GM18858 (cell line): ENCODE results near the gene OSBPL9.

Experiments
- ATAC-seq: cut with Tn5 transposase; IDR thresholded peaks from one replicate; pipeline ENCODE4 v1.9.1; 2021; ENCODE audit not compliant: unreplicated experiment

Gene OSBPL9

DNA sequence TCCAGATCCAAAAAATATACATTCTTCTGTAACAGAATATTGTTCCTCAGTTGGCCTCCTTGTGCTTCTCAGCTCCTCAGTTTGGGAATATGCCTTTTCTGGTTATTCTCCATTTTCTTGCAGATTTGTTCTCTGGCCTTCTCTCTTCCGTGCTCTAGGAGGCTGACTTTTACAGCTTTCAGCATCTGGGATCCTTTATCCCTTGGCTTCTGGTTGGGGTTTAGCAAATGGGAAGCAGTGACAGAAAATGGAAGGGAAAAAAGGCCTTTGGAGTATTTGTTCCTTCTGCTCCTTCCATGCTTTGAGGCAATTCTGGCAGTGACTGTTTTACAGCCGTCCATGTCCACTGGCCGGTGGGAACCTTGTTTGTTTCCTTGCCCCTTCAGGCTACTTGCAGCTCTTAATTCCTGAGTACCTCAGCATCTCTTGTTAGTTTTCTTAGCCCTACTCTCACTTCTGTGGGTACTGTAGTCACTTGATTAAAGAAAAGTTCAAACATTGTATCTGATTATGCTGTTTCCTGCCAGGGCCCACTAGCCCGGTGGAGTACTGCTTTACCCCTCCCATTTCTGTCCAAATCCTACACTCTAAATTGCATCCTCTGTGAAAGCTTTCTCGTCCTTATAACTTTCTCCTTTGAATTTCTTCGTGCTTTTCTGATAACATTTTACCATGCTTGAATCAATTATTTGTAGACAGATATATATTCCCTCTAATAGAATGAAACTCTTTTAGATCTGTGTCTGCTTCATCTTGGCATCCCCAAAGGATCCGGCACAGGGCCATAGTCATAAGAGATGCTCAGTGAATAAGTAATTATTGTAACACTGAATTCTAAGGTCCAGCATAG lies 118.2 kb downstream of the OSBPL9 start:
- ATAC-seq: no peak

DNA sequence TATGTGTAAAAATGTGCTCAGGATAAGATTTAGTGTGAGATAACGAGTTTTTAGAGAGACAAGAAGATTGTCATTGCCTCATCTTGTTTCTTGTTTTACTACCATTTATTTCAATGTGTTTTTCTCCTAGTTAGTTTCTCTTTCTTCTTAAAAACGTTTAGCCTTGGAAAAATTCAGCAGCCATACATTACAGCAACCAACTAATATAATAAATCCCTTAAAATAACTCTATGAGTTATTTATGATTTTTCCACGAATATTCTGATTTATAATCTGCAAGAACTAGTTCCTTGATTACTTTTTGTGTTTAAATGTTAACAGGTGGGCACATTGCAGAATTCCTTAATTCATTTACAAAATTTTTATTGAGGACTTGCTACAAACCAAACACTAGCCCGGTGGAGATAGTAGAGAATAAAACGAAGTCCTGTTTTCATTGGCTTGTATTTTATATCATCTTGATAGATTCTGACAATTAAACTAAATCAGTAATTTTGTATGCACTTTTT lies 118.9 kb downstream of the OSBPL9 start:
- no peak for ATAC-seq

DNA sequence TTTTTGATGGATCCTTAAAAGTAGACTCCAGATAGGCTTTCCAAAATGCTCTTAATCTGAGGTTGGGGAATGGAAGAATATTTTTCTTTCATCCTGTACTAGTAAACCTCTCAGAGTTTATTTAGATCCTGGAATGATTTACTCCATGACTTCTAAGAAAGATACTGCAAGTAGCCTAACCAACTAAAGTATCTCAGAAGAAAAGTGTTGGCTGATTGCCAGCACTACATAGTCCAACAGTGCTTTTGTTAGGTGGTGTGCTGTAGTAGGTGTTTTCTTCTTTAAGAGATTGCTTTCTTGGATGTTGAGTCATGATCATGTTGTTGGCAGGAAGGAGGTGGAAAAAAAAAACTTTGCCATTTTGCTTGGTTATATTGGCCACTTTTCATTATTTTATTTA lies 119.8 kb downstream of the OSBPL9 start:
- no peak for ATAC-seq

DNA sequence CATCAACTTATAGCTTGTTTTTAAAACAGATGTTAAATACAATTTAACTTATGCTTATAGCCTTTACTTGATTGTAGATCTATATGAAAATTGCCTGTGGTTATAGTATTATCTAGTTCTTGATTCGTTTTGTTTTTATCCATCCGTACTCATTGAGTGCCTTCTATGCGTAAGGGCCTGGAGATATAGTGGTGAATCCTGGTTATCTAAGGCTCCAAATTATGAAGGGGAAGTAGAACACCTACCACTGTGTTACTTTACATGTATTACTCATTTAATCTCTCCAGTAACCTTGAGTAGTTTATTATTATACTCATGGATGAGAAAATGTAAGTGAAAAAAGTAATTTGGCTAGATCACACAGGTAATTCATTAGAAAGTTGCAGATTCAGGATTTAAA lies 121.8 kb downstream of the OSBPL9 start:
- no peak for ATAC-seq

DNA sequence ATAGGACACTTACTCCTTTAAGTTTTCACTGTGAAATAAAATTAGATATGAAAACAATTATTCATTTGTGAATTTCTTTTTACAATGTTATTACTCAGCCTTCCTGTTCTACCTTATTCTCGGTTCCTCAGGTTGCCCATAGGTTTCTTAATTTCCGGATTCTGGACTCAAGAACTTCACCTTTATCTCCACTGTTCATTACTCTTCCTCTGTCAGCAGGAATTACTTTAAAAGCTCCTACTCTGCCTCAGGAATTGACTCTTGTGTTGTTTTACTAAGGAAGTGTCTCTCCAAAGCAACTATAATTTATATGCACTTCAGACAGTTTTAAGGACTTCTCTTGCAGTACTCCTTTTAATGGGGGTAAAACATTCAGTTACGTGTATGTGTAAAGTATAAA lies 123.8 kb downstream of the OSBPL9 start:
- ATAC-seq: peak; percentile 36

DNA sequence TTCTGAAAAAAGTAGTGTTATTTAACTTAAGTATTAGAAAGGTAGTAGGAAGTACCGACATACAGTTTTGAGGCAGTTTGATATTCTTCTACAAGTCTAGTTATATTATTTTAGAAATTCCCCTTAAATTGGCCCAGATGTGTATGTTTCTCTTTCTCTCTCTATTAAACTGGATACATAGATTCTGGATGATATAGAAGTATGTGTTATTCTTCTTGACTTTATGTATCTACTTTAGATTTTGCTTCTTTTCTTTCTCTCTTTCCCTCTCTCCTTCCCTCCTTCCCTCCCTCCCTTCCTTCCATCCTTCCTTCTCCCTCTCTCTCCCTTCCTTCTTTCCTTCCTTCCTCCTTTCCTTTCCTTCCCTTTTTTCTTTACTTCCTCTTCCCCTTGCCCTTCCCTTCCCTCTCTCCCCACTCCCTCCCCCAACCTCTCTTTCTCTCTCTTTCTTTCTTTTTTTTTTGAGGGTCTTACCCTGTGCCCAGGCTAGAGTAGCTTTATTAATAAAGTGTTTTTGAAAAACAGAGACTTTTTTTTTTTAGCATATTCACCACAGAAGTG lies 124.3 kb downstream of the OSBPL9 start:
- ATAC-seq: no peak

DNA sequence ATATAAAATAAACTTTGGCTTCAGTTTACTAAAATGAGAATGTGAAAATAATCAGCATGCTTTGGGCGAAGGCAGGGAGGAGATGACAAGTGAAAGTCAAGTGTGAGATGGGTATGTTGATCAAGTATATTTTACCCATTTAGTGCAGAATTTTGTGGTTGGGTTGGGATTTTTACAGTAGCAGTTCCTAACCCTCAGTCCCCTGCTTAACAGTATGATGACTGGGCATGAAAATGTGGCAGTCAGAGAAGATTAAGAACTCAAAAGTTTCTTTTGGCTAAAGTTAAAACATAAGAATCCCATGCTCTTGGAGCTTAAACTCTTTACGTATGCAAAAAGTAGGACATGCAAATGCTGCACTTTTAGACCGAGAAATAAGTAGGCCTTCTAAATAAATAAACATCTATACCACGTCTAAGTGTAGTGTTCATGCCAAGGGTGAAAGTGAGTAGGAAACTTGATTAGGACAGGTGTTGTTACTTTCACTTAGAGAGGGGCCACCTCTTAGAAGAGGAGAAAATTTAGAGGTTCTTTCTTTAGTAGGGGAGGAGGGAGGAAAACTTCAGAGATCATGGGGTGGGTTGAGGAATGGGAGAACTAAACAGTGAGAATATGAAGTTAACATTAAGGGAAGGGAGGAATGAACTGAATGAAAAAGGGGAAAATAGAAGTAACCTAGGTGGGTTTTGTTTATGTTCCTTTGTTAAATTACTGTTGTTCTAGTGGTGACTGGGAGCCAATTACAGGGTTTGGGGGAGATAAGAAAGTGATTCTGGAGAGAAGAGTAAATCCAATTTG lies 127.8 kb downstream of the OSBPL9 start:
- no peak for ATAC-seq

DNA sequence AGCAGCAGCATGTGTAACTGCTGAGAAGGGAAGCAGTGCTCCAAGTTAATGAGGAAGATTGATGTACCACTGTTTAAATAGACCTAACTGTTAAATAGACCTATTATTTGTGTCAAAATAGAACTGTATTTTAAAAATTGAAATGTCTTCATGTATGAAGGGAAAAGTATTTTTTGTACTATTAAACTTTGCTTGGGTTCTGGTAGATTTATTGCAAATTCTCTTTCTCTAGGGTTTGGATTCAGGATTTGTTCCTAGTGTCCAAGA lies 128.3 kb downstream of the OSBPL9 start:
- no peak for ATAC-seq

DNA sequence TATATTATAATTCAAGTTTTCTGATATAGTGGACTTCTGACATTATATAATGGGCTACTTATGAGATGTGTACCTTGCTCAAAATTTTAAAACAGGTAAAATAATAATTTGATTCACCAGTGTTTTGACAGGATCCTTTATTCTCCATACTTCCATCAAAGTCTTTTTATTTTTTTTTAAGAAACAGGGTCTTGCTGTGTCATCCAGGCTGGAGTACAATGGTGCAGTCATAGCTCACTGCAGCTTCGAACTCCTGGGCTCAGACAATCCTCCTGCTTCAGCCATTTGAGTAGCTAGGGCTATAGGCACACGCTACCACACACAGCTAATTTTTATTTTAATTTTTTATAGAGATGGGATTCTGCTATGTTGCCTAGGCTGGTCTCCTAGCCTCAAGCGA lies 132.3 kb downstream of the OSBPL9 start:
- no peak for ATAC-seq

DNA sequence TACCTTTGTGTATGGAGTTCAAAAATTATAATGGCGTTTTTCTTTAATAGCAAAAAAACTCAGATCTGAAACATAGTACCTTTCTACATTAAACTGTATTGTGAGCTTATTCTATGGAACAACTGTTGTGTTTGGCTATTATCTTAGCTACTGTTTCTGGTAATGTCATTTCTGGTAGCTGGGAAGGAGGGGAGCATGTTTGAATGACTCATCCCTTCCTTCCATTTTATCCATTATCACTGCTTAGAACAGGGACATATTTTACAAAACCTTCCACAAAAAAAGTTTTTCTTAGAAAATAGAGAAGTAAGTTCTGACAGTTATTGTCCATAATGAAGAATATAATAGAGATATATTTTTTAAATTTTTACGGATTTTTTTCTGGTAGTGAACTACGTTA lies 133.3 kb downstream of the OSBPL9 start:
- ATAC-seq: no peak

DNA sequence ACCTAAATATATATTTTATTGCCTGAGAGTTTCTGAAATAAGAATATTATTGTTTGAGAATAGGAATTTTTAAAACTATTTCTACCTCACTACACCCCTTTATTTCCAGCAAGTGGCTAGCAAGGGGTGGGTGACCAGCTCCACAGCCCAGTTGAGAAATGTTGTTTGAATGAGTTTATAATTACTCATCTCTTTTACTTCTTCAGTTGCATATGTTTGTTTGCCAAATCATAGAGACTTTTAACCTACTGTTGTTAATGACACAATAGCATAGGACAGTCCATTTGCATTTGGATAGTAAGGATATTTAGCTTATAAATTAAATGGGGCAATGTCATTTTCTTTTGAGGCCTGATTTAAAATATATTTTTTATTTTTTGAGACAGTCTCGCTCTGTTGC lies 133.8 kb downstream of the OSBPL9 start:
- ATAC-seq: no peak

DNA sequence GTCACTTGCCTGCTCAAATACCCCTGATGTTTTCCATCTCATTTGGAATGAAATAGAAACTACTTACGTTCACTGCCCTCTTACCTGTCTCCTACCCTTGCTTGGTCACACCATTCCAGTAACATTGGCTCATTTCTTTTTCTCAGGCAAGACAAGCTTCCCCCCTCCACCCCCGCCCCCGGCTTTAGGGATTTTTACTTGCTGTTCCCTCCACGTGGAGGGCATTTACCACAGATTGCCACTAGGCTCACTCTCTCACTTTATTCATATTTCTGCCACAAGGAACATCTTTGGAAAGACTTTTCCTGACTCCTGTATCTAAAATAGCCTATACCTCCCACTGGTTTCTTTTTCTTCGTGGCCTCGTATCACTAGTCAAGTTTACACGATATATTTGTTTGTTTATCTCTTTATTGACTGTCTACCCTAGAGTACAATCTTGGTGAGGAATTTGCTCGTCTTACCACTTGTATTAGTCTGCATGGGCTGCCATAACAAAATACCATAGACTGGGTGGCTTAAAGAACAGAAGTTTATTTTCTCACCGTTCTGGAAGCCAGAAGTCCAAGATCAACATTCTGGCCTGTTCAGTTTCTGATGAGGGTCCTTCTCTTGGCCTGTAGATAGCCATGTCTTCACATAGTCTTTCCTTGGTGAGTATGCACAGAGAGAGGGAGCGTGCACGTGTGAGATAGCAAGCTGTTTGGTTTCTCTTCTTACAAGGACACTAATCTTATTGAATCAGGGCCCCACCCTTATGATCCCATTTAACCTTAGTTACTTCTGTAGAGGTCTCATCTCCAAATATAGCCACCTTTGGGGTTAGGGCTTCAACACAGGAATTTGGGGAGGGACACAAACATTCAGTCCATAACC lies 135.4 kb downstream of the OSBPL9 start:
- no peak for ATAC-seq

DNA sequence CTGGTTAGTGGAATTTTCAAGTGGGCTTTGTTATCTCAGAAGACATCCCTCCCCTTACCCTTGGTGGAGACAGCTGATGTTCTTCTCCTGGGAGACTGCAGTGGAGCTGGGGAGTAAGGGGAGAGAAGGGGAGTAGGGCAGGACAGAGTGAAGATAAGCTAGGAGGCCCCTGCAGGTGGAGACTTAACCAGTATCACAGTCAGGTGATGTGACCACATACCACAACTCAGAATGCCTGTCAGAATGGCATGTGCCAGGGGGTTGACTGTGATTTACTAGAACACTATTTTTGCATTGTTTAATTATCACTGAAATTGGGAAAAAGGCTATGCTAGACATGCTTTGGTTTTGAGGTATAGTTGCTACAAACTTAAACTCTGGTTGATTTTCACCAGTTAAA lies 137.1 kb downstream of the OSBPL9 start:
- no peak for ATAC-seq

DNA sequence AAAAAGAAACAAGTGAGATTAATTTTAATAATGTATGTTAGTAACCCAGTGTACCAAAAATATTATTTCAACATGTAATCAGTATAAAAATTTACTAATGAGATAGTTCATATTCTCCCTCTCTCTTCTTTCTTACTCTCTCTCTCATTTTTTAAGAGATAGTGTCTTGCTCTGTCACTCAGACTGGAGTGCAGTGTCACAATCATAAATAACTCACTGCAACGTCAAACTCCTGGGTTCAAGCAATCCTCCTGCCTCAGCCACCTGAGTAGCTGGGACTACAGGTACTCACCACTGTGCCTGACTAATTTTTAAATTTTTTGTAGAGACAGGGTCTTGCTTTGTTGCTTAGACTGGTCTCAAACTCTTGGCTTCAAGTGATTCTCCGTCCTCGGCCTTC lies 137.8 kb downstream of the OSBPL9 start:
- no peak for ATAC-seq

DNA sequence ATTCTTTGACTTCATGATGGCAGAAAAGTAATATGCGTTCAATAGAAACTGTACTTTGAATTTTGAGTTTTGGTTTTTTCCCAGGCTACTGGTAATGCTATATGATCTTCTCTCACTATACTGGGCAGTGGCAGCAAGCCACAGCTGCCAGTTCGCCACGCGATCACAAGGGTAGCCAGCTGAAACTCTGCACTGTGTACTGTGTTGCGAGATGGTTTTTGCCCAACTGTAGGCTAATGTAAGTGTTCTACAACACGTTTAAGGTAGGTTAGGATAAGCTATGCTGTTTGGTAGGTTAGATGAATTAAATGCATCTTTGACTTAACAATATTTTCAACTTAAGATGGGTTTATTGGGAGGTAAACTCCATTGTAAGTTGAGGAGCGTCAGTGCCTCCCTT lies 138.5 kb downstream of the OSBPL9 start:
- ATAC-seq: no peak

DNA sequence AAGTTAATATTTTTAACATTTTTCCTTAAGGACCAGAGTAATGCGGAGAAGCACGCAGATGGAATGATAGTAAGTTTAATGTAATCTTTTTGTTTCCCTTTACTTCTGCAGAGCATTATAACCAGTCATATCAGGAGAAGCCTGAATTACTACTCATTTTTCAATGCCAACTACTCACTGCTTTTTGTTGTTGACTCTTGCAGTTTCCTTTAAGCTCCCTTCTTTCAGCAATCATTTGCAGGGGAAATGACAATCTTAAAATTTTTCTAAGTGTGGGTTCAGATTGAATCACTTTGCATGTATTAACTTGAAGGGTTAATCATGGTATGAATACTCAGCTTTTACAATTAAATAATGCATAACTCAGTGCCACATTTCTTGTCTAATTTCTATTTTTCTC lies 139.4 kb downstream of the OSBPL9 start:
- no peak for ATAC-seq

DNA sequence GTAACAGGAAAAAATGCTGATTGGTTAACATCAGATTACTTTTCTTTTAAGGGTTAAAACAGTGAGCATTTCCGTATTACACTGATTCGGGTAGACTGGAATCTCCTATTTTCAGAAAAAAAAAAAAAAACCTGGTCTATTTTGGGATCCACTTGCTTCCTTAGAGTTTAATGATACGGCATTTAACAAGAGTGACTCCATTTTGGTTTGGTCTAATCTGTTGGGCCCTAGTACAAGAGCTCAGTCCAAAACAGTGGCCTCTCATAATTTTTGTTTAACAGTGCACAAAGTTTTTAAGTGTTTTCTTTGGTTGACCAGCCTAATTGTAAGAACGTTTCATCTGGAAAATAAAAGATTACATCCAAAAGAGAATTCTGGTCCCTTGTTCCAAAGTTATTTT lies 141.4 kb downstream of the OSBPL9 start:
- no peak for ATAC-seq

DNA sequence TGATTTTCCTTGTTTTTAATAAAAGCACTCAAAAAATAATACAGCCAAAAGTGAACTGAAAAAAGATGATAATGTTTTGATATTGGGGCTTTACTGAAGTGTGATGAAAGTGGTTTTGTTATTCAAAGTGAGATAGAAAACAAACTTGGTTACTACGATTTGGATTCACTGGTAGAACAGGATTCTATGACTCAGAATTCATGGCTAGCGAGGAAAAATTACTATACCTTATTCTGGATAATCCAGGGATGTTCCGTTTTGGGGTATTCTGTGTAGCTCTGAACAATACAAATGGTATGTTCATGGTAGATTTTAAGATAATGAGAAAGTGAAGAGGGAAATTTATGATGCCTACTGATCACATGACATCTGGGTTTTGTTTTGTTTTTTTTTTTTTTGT lies 144.0 kb downstream of the OSBPL9 start:
- no peak for ATAC-seq

DNA sequence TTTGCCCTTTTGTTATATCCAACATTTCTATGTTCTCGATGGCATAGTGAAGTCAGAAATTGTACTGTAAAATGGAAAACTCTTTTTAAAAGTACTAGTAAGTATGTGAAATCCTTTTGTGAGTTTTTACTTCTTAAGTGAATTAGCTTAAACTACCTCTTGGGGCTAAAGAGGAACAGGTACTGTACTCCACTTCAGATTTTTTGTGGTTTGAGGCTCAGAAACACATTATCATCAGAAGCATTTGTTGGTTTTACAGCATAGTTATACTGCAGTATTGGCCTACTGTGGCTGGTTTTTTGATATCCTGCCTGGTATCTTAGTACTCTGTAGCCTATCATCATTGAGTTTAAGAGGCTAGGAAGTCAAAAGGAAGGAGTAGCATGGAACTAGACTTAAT lies 144.5 kb downstream of the OSBPL9 start:
- ATAC-seq: no peak

DNA sequence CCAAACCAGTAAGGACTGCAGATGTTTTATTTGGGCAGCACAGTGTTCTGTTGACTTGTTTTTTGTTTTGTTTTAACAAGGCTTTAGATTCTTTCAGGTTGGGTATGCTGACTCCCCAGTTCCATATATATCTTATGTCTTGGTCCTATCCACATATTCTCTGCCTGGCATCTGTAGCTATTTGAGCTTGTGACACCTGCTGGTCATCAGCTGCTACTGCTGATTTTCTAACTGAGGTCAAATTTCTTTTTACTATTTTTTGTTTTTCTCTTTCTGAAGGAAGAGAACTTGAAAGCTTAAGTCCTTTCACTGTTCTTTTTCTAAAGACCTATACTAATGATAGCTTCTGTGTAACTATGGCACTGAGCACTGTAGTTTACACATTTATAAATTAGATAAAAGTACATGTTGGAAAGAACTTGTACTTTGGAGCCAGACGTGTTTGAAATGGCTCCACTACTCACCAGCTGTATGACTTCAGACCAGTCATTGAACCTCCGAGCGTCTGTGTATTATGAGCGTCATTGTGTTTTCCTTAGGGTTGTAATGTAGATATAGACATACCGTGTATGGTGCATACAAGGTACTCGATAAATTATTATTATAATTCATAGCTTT lies 152.2 kb downstream of the OSBPL9 start:
- ATAC-seq: no peak

DNA sequence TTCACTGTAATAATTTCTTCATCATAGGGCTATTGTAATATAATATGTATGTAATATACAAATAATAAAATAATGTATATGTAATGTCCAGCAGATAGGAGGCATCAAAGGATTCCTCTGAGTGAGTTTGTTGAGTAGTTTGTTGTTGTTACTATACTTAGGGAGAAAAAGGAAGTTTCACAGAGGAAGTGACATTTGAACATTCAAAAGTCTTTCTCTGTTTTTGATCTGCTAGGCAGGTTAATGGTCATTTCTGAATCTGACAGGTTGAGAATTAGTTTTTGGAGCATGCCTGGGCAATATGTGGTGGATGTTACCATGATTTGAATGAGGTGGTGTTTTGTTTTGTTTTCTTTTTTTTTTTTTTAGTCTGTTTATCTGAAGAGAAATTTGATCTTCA lies 159.5 kb downstream of the OSBPL9 start:
- ATAC-seq: no peak
